HCT116 (cell line): Measurements from ENCODE around the gene DOCK2. TPM values are rescaled to one million over a fixed set of nuclear protein-coding genes. Genes with fewer than 3 reads are reported as not detected.

ENCODE experiments used
- ATAC-seq: fragments of 200-7000 bp; cut with Tn5 transposase; 2 replicates; pipeline ENCODE4 v1.9.1; 2020; ENCODE audit warnings: mild to moderate bottlenecking, moderate library complexity
- BruUV-seq: library from RNA; stranded (reverse); fragments of 400-500 nt; replicated peaks from 2 replicates; lab custom pipeline; 2021; lab: Mats Ljungman, UMichigan
- CTCF ChIA-PET: fragments of 300-600 bp; sonication (Branson Sonifier 250); formaldehyde crosslinking; loops from one replicate; lab custom pipeline; 2021; ENCODE audit warnings: antibody characterized with exemption; lab: Charles Lee
- POLR2A ChIA-PET: fragments of 300-600, 350-600 bp; sonication (Branson Sonifier 250); formaldehyde crosslinking; loops from one replicate; lab custom pipeline; 2021; ENCODE audit warnings: antibody characterized with exemption; lab: Charles Lee
- RAD21 ChIA-PET, 2 experiments: fragments of 300-600 bp; sonication (Branson Sonifier 250); formaldehyde crosslinking; loops; one replicate each; lab custom pipeline; 2023; ENCODE audit warnings: low total read pairs in 2 of 2; ENCODE audit not compliant: uncharacterized antibody in 2 of 2, unreplicated experiment in 2 of 2, low non-redundant PET in 1 of 2; lab: Charles Lee
- DNase-seq: peaks from one replicate; pipeline ENCODE4 v3.0.0-alpha.2; 2010; ENCODE audit warnings: low read depth, low spot score
- H2AFZ ChIP-seq: fragments of 200-600 bp; shearing (Covaris generic), sonication (generic); 2 replicates; pipeline ENCODE4 v1.6.1; 2017; ENCODE audit warnings: low read depth, mixed run types, mixed read lengths, antibody characterized with exemption, low read length; ENCODE audit not compliant: poor library complexity, severe bottlenecking
- H3K27ac ChIP-seq: 2 replicates; pipeline ENCODE4 v1.5.1; 2012; ENCODE audit warnings: low read depth, low read length
- H3K27me3 ChIP-seq: fragments of 200-600 bp; sonication (generic); 2 replicates; pipeline ENCODE4 v1.6.1; 2016; ENCODE audit warnings: mixed run types, low read length, mixed read lengths; ENCODE audit not compliant: insufficient read depth
- H3K36me3 ChIP-seq, 2 experiments: fragments of 200-500 bp in 1 of 2; fragments of 200-600 bp in 1 of 2; sonication (Bioruptor generic) in 1 of 2; sonication (generic) in 1 of 2; 2 replicates each; pipeline versions ENCODE4 v1.5.1 to v1.6.1; 2014 to 2016; ENCODE audit warnings: low read length in 2 of 2, inconsistent platforms in 1 of 2, mixed read lengths in 1 of 2, mixed run types in 1 of 2; ENCODE audit not compliant: insufficient read depth in 2 of 2, control insufficient read depth in 1 of 2
- H3K4me1 ChIP-seq, 2 experiments: fragments of 200-600 bp in 1 of 2; sonication (generic) in 1 of 2; 2 replicates each; pipeline versions ENCODE4 v1.5.1 to v1.6.1; 2012 to 2017; ENCODE audit warnings: low read length in 2 of 2, inconsistent platforms in 1 of 2, mild to moderate bottlenecking in 1 of 2, mixed read lengths in 1 of 2, mixed run types in 1 of 2, moderate library complexity in 1 of 2; ENCODE audit not compliant: insufficient read depth in 2 of 2, control insufficient read depth in 1 of 2
- H3K4me2 ChIP-seq: fragments of 200-600 bp; sonication (generic); 2 replicates; pipeline ENCODE4 v1.6.1; 2017; ENCODE audit warnings: mixed run types, low read length, mixed read lengths
- H3K4me3 ChIP-seq, 2 experiments: fragments of 200-600 bp in 1 of 2; sonication (generic) in 1 of 2; replicated peaks in 1 of 2; 2 replicates each; pipeline ENCODE4 v1.5.1; 2011 to 2016; ENCODE audit warnings: low read length in 2 of 2, control low read depth in 1 of 2, low read depth in 1 of 2, mild to moderate bottlenecking in 1 of 2, mixed read lengths in 1 of 2, mixed run types in 1 of 2
- H3K79me2 ChIP-seq: fragments of 200-600 bp; sonication (generic); 2 replicates; pipeline ENCODE4 v1.6.1; 2017; ENCODE audit warnings: mild to moderate bottlenecking, mixed run types, low read length, moderate library complexity, mixed read lengths; ENCODE audit not compliant: insufficient read depth
- H3K9ac ChIP-seq: fragments of 200-600 bp; sonication (generic); 2 replicates; pipeline ENCODE4 v1.6.1; 2016; ENCODE audit warnings: low read length, mixed read lengths
- H3K9me2 ChIP-seq: fragments of 200-600 bp; sonication (generic), shearing (Covaris generic); 2 replicates; pipeline ENCODE4 v1.6.1; 2017; ENCODE audit warnings: mixed run types, mild to moderate bottlenecking, moderate library complexity; ENCODE audit not compliant: insufficient read depth
- H3K9me3 ChIP-seq, 2 experiments: fragments of 200-500 bp in 1 of 2; fragments of 200-600 bp in 1 of 2; sonication (Bioruptor generic) in 1 of 2; sonication (generic) in 1 of 2; 2 replicates each; pipeline ENCODE4 v1.6.1; 2014 to 2017; ENCODE audit warnings: low read length in 2 of 2, mixed read lengths in 2 of 2, inconsistent platforms in 1 of 2, low read depth in 1 of 2, mild to moderate bottlenecking in 1 of 2, mixed run types in 1 of 2, moderate library complexity in 1 of 2; ENCODE audit not compliant: control insufficient read depth in 1 of 2, insufficient read depth in 1 of 2
- H4K20me1 ChIP-seq: fragments of 200-600 bp; sonication (generic), shearing (Covaris generic); 2 replicates; pipeline ENCODE4 v1.6.1; 2017; ENCODE audit warnings: mixed run types, mild to moderate bottlenecking, moderate library complexity; ENCODE audit not compliant: insufficient read depth
- ATF3 ChIP-seq: IDR thresholded peaks from 2 replicates; pipeline ENCODE4 v1.6.1; 2012
- CEBPB ChIP-seq: IDR thresholded peaks from 2 replicates; pipeline ENCODE4 v1.6.1; 2012; ENCODE audit warnings: low read depth
- EGR1 ChIP-seq: IDR thresholded peaks from 2 replicates; pipeline ENCODE4 v1.6.1; 2012; ENCODE audit warnings: low read depth
- EZH2phosphoT487 ChIP-seq: fragments of 200-600 bp; IDR thresholded peaks from 2 replicates; pipeline ENCODE4 v1.6.1; 2018; ENCODE audit warnings: antibody characterized with exemption, borderline replicate concordance
- JUND ChIP-seq: IDR thresholded peaks from 2 replicates; pipeline ENCODE4 v1.6.1; 2012
- POLR2A ChIP-seq: IDR thresholded peaks from 2 replicates; pipeline ENCODE4 v1.7.0; 2011; ENCODE audit warnings: borderline replicate concordance; ENCODE audit not compliant: insufficient read depth, insufficient read length; ENCODE audit errors: extremely low read depth
- REST ChIP-seq: IDR thresholded peaks from 2 replicates; pipeline ENCODE4 v1.6.1; 2012; ENCODE audit warnings: low read depth
- SP1 ChIP-seq: IDR thresholded peaks from 2 replicates; pipeline ENCODE4 v1.6.1; 2012; ENCODE audit warnings: low read depth
- TCF7L2 ChIP-seq: IDR thresholded peaks from 2 replicates; pipeline ENCODE4 v1.7.0; 2011; ENCODE audit warnings: borderline replicate concordance, inconsistent platforms; ENCODE audit not compliant: insufficient read depth, insufficient read length; ENCODE audit errors: extremely low read depth
- YY1 ChIP-seq: IDR thresholded peaks from 2 replicates; pipeline ENCODE4 v1.6.1; 2011; ENCODE audit warnings: low read length, low read depth, moderate library complexity, mild to moderate bottlenecking; ENCODE audit not compliant: insufficient replicate concordance; ENCODE audit errors: extremely low read depth
- ZFX ChIP-seq: fragments of 450-650 bp; IDR thresholded peaks from 2 replicates; pipeline ENCODE4 v1.6.1; 2017
- ZNF274 ChIP-seq: fragments of 200-500 bp; sonication (Bioruptor generic); IDR thresholded peaks from 2 replicates; pipeline ENCODE4 v1.6.1; 2014; ENCODE audit warnings: mild to moderate bottlenecking, low read depth, low read length, inconsistent platforms
- intact Hi-C: fragments of 100-400 bp; cut with micrococcal nuclease; formaldehyde crosslinking; loops from 2 replicates; pipeline ENCODE4 v1.10.0; 2022
- total RNA-seq: library from RNA; stranded (reverse); gene quantifications from one replicate; pipeline ENCODE4 v1.2.1, GENCODE V29; 2021; ENCODE audit not compliant: unreplicated experiment

DOCK2 gene
- total RNA-seq, 1 experiment from 2014 or later: 0.89 TPM

GRCh38 chr5:169827769-169828168, 190.7 kb downstream of the DOCK2 start:
- Histone ChIP-seq H2AFZ (no peak overlapping the region), H3K9me2 (no peaks in the 10 kb centered on the region), H3K4me3 (no peak overlapping the region), H3K36me3 (no peaks in the 10 kb centered on the region), H3K27ac (no peak overlapping the region), H3K79me2 (no peaks in the 10 kb centered on the region), H3K9ac (no peak overlapping the region), H3K27me3 (no peaks in the 10 kb centered on the region; the same call in 1 of the 2 replicates), H3K9me3 (no peaks in the 10 kb centered on the region), H3K4me2 (no peak overlapping the region), H3K4me1 (no peaks in the 10 kb centered on the region), H4K20me1 (no peaks in the 10 kb centered on the region)
- DNase-seq (no peak), ATAC-seq (no peak)
- no TSS peak for BruUV-seq
- ChIA-PET RAD21 (no interaction called here), CTCF (no interaction called here), POLR2A (no interaction called here)
- intact Hi-C loops: no loop called here
- no peak for TF ChIP-seq ATF3

- POLR2A ChIA-PET: no interaction called here
- DNase-seq: no peak
- CTCF ChIA-PET: no interaction called here
- no peak overlapping the region for H3K9ac ChIP-seq
- no peaks in the 10 kb centered on the region for H3K4me1 ChIP-seq
- H3K79me2 ChIP-seq: no peaks in the 10 kb centered on the region
- H3K4me3 ChIP-seq: no peak overlapping the region
- H3K27ac ChIP-seq: no peak overlapping the region
- no peaks in the 10 kb centered on the region for H4K20me1 ChIP-seq
- no peaks in the 10 kb centered on the region for H3K9me2 ChIP-seq
- no peaks in the 10 kb centered on the region for H3K9me3 ChIP-seq
- ATAC-seq: no peak
- no peak overlapping the region for H3K4me2 ChIP-seq
- H2AFZ ChIP-seq: no peak overlapping the region
- intact Hi-C loops: no loop called here
- BruUV-seq: no TSS peak
- no peaks in the 10 kb centered on the region; the same call in 1 of the 2 replicates for H3K27me3 ChIP-seq
- TF ChIP-seq YY1: no peak
- TF ChIP-seq ZNF274: no peak
- TF ChIP-seq EZH2phosphoT487: no peak
- TF ChIP-seq POLR2A: no peak
- no peak for TF ChIP-seq EGR1
- TF ChIP-seq ZFX: no peak
- no peak for TF ChIP-seq TCF7L2
- no peak for TF ChIP-seq JUND
- TF ChIP-seq SP1: no peak
- TF ChIP-seq REST: no peak
- TF ChIP-seq CEBPB: no peak
- H3K36me3 ChIP-seq: no peaks in the 10 kb centered on the region
- RAD21 ChIA-PET: no interaction called here
These were observed 191.3 kb downstream of the DOCK2 start for GRCh38 chr5:169828385-169828784.
